ENCODE data around the gene BPNT1.
"Not testable (repeated sequence)": the region's sequence is repeated elsewhere in the genome, so short reads cannot be mapped to it uniquely, and the experiment has no call there.

The BPNT1 gene

GRCh38 chr1:220089650-220090556, at the start of gene BPNT1:
Gene BPNT1 (minus strand): TSS chr1:220089788. CDS start chr1:220079846, 9,942 bp downstream.
- in situ Hi-C loops (cut with HindIII; ENCODE audit: low sequenced_read_pairs), result no loop called here

GRCh38 chr1:220137019-220137786, 47.6 kb upstream of the BPNT1 start:
- in situ Hi-C loops (cut with HindIII; ENCODE audit: low sequenced_read_pairs), result no loop called here

GRCh38 chr1:220135755-220136154, 46.2 kb upstream of the BPNT1 start:
- in situ Hi-C loops (cut with HindIII; ENCODE audit: low sequenced_read_pairs), result no loop called here

- in situ Hi-C loops (cut with HindIII; ENCODE audit: low sequenced_read_pairs), result no loop called here
Observed at GRCh38 chr1:220129479-220130210, 40.1 kb upstream of the BPNT1 start.

GRCh38 chr1:220127076-220127475, 37.5 kb upstream of the BPNT1 start:
- in situ Hi-C loops (cut with HindIII; ENCODE audit: low sequenced_read_pairs), result no loop called here

GRCh38 chr1:220124542-220124941, 35.0 kb upstream of the BPNT1 start:
- in situ Hi-C loops (cut with HindIII; ENCODE audit: low sequenced_read_pairs), result loop anchor here (5.0 kb wide), 1 partner anchor 57 kb away; no protein-coding TSS in a partner anchor

- in situ Hi-C loops (cut with HindIII; ENCODE audit: low sequenced_read_pairs), result loop anchor here (5.0 kb wide), 1 partner anchor 57 kb away; no protein-coding TSS in a partner anchor
Observed at GRCh38 chr1:220123889-220124288, 34.3 kb upstream of the BPNT1 start.

GRCh38 chr1:220123066-220123465, 33.5 kb upstream of the BPNT1 start:
- in situ Hi-C loops (cut with HindIII; ENCODE audit: low sequenced_read_pairs), result loop anchor here (5.0 kb wide), 1 partner anchor 56 kb away; no protein-coding TSS in a partner anchor

GRCh38 chr1:220121791-220122530, 32.4 kb upstream of the BPNT1 start:
- in situ Hi-C loops (cut with HindIII; ENCODE audit: low sequenced_read_pairs), result loop anchor here (5.0 kb wide), 1 partner anchor 55 kb away; no protein-coding TSS in a partner anchor

GRCh38 chr1:220119043-220119512, 29.5 kb upstream of the BPNT1 start:
- in situ Hi-C loops (cut with HindIII; ENCODE audit: low sequenced_read_pairs), result no loop called here

GRCh38 chr1:220113136-220113695, 23.6 kb upstream of the BPNT1 start:
- in situ Hi-C loops (cut with HindIII; ENCODE audit: low sequenced_read_pairs), result no loop called here

- in situ Hi-C loops (cut with HindIII; ENCODE audit: low sequenced_read_pairs), result not testable (repeated sequence)
Observed at GRCh38 chr1:220112600-220112999, 23.0 kb upstream of the BPNT1 start.

GRCh38 chr1:220110473-220110872, 20.9 kb upstream of the BPNT1 start:
- in situ Hi-C loops (cut with HindIII; ENCODE audit: low sequenced_read_pairs), result not testable (repeated sequence)

- in situ Hi-C loops (cut with HindIII; ENCODE audit: low sequenced_read_pairs), result no loop called here
Observed at GRCh38 chr1:220099826-220100225, 10.2 kb upstream of the BPNT1 start.

- in situ Hi-C loops (cut with HindIII; ENCODE audit: low sequenced_read_pairs), result no loop called here
Observed at GRCh38 chr1:220094016-220094911, 4.7 kb upstream of the BPNT1 start, which contains the start of gene IARS2. Gene IARS2 (plus strand): TSS chr1:220094132. CDS start chr1:220094217, 85 bp downstream.

- in situ Hi-C loops (cut with HindIII; ENCODE audit: low sequenced_read_pairs), result no loop called here
Observed at GRCh38 chr1:220093361-220094015, 3.9 kb upstream of the BPNT1 start.

- in situ Hi-C loops (cut with HindIII; ENCODE audit: low sequenced_read_pairs), result no loop called here
Observed at GRCh38 chr1:220092694-220093093, 3.1 kb upstream of the BPNT1 start.

- in situ Hi-C loops (cut with HindIII; ENCODE audit: low sequenced_read_pairs), result not testable (repeated sequence)
Observed at GRCh38 chr1:220086261-220086686, 3.3 kb downstream of the BPNT1 start.
